ENCODE measurements around the gene ETFB.
A peak's percentile ranks its signal among the peaks of the same experiment; 100 is the strongest.

Gene ETFB

GRCh38 chr19:51326216-51327065, 39.7 kb downstream of the ETFB start:
- DNase-seq: no peak

DNA sequence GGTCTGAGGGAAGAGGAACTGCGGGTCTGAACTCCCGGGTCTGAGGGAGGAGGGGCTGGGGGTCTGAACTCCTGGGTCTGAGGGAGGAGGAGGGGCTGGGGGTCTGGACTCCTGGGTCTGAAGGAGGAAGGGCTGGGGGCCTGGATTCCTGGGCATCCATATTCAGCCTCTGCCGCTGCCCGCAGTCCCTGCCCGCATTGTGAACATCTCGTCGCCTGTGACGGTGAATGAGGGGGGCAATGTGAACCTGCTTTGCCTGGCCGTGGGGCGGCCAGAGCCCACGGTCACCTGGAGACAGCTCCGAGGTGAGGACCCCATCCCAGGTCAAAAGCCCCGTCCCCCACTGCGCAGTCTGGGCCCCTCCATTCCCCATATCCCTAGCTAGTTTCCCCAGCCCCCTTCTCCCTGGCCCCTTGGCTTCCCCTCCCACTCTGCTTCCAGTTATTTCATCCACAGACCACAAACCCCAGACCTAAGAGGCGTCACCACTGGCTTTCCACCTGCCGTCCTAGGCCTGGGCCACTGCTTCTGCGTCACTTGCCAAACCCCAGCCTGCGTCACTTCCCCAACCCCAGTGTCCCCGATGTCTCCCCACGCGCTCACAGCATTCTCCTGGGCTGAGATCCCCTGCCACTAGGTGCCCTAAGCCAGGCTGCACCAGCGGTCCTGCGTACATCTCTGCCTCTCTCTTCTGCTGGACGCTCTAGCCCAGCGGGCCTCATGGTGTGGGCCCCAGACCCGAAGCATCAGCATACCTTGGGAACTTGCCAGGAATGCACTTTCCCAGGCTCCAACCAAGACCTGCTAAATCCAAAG, 40.8 kb downstream of the ETFB start:
- DNase-seq: peak in 1 of 2 donors; percentile 23

- DNase-seq: no peak
Observed at GRCh38 chr19:51324167-51324481, 42.1 kb downstream of the ETFB start.

DNA sequence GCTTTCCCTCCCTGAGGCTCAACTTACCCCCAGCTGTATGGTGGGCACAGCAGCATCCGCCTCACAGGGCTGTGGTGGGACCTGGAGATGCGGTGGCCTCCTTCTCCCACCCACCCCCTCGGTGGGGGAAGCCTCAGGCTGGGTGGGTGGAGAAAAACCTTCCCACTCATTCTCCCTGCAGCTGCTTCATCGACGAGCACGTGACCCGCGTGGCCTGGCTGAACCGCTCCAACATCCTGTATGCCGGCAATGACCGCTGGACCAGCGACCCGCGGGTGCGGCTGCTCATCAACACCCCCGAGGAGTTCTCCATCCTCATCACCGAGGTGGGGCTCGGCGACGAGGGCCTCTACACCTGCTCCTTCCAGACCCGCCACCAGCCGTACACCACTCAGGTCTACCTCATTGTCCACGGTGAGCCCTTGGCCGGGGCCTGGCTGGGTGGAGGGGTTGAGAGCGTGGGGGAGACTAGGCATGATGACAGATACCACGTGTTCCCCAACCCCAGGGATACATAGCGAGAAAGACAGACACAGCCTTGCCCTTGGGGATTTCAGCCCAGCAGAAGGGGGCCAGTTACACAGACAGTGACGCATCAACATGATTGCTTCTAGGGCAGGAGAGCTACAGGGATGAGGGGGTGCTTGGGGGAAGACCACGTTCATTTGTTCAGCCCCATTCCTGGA, 42.6 kb downstream of the ETFB start:
- no peak for DNase-seq

DNA sequence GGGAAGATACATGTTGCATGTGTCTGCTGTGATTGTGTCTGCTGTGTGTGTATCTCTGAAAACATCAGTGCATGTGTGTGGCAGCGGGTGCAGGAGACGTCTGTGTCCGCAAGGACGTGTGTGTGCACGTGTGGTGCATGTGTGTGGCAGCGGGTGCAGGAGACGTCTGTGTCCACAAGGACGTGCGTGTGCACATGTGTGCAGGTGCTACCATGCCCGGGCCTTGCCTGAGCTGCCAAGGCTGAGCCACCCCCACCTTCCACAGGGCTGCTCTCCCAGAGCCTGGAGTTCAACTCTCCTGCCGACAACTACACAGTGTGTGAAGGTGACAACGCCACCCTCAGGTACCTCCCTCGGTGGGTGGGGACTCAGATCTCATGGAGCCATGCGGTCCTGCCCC, 44.4 kb downstream of the ETFB start:
- no peak for DNase-seq

DNA sequence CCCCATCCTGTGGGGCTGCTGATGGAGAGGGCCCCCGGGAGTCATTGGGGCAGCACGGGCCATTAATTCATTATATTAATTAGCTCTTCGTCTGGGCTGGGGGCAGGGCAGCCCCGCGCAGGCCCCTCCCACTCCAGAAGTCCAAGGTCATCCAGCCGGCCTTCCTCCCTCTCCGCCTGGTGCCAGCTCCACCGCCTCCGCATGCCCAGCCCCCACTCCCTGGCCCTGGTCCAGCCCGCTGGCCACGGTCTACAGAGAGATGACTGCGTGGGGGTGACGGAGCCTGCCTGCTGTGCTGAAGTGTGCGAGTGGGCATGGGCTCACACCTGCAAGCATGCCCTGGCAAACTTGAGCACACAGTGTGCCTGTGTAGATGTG, 45.9 kb downstream of the ETFB start:
- DNase-seq: no peak

- no peak for DNase-seq
Observed at GRCh38 chr19:51319649-51320279, 46.4 kb downstream of the ETFB start.

GRCh38 chr19:51318687-51319648, 47.2 kb downstream of the ETFB start:
- DNase-seq: no peak

DNA sequence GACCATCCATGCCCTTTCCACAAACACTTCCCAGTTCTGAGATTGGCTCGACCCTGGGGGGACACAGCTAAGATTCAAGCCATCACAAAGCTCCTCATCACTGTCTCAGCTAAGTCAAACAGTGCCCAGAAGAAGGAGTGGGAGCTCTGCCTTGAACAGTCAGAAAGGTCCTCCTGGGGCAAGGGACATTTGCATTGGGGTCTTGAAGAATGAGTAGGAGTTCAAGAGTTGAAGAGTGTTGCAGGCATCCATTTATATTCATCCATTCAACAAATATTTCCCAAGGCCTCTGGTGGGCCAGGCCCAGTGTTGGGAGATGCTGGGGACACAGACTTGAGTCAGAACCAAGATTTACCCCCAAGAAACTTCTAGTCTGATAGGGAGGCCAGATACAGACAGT, 48.2 kb downstream of the ETFB start:
- DNase-seq: no peak

- no peak for DNase-seq
Observed at GRCh38 chr19:51317376-51317775, 48.8 kb downstream of the ETFB start.

- no peak for DNase-seq
Observed at GRCh38 chr19:51316688-51317087, 49.5 kb downstream of the ETFB start.

GRCh38 chr19:51311351-51312257, 54.6 kb downstream of the ETFB start, which contains the start of gene IGLON5:
Gene IGLON5, plus strand, starts transcription at chr19:51311644. Its CDS starts 204 bp downstream, at chr19:51311848.
- DNase-seq: no peak

DNA sequence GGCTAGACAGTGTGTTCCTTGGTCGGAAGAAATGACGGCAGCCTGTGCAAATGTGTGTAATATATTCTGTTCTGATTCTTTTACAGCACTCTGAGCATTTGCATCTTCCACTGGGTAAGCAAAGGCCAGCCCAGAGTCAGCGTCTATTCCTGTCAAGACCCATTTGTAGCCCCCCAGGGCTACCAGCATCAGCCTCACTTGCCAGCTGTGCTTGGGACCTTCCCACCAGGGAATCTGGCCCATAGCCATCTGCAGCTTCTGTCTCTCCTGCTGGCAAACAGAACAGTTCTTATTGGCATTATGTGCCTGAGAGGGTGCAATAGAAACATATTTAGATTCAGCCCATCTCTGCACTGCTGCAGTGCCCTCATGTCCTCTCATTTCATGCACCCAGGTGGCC, 60.7 kb downstream of the ETFB start:
- DNase-seq: no peak

- no peak for DNase-seq
Observed at GRCh38 chr19:51301266-51301665, 64.9 kb downstream of the ETFB start.

- DNase-seq: no peak
Observed at GRCh38 chr19:51297406-51297805, 68.8 kb downstream of the ETFB start.

- no peak for DNase-seq
Observed at GRCh38 chr19:51296336-51297093, 69.7 kb downstream of the ETFB start.

GRCh38 chr19:51295382-51296126, 70.6 kb downstream of the ETFB start:
- no peak for DNase-seq
